HG03196 (cell line): Measurements from ENCODE around the gene ZFC3H1.

Source experiments
- ATAC-seq: cut with Tn5 transposase; IDR thresholded peaks from one replicate; pipeline ENCODE4 v1.9.1; 2021; ENCODE audit not compliant: unreplicated experiment

ZFC3H1 gene

DNA sequence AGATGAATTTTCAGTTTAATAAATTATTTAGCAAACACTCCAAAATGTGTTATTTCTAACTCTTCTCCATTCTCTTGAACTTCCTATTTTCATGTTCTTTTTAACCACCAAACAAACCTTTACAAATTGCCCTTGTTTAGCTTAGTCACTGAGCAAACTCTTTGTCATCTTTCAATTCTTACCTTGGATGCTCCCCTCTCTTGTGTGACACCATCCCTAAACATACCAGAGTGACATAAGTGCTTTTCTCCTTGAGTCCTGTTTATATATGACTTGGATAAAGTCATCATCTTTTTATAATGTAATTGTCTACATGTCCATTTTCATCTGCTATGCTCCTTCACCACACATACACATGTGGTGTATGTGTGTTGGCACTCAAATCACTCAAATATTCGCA is 18.8 kb upstream of the ZFC3H1 start:
- ATAC-seq: no peak

- ATAC-seq: no peak
Measured at GRCh38 chr12:71671816-71672215, 8.2 kb upstream of the ZFC3H1 start.

DNA sequence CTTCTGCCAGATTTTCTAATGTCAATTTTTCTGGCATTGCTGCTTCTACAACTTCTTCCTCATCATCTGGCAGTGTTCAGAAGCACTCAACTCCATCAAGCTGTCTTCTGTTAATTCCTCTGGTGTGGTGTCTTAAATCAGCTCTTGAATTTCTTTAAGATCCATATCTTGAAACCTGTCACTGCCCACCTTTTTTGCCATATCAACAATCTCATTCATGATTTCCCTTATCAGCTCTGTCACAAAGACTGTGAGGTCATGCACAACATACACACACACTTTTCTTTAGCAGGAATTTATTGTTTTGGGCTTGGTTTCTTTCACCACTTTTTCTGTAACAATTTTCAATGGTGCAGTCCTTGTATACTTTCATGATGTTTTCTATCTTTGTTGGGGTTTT is 7.7 kb upstream of the ZFC3H1 start:
- ATAC-seq: no peak

GRCh38 chr12:71666259-71666658 is 2.6 kb upstream of the ZFC3H1 start:
- no peak for ATAC-seq

GRCh38 chr12:71665090-71665463 is 1.4 kb upstream of the ZFC3H1 start:
- no peak for ATAC-seq

- ATAC-seq: peak; percentile 19
Measured at GRCh38 chr12:71664411-71665089, 902 bp upstream of the ZFC3H1 start.

- ATAC-seq: peak; percentile 16
Measured at GRCh38 chr12:71662849-71663560, 643 bp downstream of the ZFC3H1 start.

DNA sequence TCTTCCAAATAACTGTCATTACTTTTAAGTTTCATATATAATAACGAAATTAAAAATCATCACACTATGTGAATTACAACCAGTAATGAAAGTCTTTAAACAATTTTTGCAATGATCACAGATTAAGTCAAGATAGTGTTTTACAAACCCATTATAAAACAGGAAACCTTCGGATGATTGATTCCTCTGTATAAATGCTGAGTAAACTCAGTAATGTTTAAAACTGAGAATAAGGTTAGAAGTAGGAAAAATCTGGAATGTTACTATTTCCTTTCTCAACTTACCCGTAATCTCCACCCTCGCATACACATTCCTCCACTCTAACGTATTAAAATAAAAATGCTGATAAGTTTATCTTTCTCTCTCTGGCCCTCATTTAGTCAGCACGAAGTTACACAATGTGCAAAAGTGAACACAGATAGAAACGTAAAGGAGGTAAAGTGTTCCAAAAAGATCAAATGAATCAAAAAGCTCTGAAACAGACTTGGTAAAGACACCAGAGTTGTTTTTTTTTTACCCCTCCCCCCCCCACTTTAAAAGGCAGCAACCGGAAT is 1.6 kb downstream of the ZFC3H1 start:
- no peak for ATAC-seq

GRCh38 chr12:71656740-71657139 is 6.9 kb downstream of the ZFC3H1 start:
- ATAC-seq: no peak

DNA sequence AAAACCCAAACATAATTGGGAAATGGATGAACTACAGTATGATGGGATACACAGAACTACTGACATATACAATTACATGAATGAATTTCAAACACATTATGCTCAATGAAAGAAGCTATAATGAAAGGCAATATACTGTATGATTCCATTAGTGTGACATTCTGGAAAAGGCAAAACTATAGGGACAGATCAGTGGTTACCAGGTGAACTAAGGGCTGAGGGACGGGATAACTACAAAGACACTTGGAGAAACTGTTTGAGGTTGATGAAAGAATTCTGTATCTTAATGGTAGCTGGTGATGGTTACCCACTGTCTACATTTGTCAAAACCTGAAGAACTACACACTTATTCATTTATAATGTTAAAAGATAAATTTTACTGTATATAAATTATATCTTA is 7.7 kb downstream of the ZFC3H1 start:
- ATAC-seq: no peak

DNA sequence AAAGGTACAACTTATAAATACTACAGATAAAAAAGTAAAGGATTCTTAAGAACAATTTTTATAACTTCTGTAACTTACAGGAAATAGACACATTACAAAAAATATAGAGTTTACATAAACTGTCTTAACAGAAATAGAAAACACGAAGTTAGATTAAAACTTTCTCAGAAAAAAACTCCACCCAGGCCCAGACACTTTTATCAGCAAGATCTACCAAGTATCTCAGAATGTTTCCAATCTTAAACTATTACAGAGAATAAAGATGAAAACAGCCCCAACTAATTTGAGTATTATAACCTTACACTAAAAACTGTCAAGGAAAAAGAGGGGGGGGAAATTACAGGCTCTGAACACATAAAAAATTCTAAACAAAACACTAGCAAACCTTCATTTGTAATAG is 8.2 kb downstream of the ZFC3H1 start:
- ATAC-seq: no peak

- no peak for ATAC-seq
Measured at GRCh38 chr12:71654200-71654599, 9.4 kb downstream of the ZFC3H1 start.

GRCh38 chr12:71653137-71653536 is 10.5 kb downstream of the ZFC3H1 start:
- no peak for ATAC-seq

GRCh38 chr12:71652656-71653055 is 11.0 kb downstream of the ZFC3H1 start:
- ATAC-seq: no peak

- ATAC-seq: no peak
Measured at GRCh38 chr12:71649401-71649800, 14.2 kb downstream of the ZFC3H1 start.

GRCh38 chr12:71648537-71648936 is 15.1 kb downstream of the ZFC3H1 start:
- no peak for ATAC-seq

DNA sequence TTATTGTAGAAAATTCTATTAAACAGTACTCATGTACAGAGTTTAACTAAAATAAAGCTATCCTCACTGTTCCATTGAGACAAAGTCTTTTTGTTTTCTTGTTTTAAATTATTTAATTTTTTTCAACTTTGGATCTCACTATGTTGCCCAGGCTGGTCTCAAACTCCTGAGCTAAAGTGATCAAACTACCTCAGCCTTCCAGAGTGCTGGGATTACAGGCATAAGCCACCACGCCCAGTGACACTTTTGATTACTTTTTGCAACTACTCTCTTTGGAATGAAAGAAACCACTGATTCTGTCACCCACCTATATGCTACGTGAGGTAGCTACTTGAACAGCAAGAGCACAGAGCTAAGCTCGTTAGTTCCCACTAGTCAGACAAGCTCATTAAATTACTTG is 17.1 kb downstream of the ZFC3H1 start:
- ATAC-seq: no peak

DNA sequence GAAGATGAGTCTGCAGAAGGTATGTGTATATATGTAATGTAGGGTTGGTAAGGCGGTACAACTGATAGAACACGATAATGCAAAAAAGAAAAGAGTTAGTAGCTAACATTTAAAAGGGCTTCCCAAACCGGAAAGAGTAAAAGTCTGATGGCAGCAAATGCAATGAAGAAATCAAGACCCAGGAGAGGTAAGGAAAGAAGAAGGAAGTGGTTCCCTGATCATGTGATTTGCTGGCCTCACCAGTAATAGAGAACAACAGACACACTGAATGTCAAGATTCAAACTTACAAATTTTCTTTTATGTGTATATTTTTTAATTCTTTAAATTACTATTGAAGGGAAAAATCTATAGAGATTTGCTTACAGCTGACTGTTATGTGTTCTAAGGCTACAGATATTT is 18.4 kb downstream of the ZFC3H1 start:
- no peak for ATAC-seq

DNA sequence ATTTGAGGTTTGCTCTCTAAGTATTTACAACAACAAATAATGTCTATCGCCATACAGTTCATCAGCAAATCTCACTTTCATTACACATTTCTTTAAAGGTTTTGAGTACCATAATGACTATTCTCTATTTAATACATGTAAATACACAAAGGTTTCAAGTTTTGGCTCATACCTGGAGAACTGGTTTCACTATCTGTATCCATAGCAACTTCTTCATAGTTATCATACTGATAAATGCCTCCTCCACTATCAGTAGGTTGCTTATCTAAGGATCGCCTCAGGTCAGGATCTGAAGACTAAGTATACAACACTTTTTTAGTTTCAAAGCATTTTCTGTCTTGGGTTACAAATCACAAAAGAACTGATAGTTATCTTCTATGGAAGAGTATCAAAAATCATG is 21.4 kb downstream of the ZFC3H1 start:
- no peak for ATAC-seq

GRCh38 chr12:71641390-71641789 is 22.3 kb downstream of the ZFC3H1 start:
- ATAC-seq: no peak

DNA sequence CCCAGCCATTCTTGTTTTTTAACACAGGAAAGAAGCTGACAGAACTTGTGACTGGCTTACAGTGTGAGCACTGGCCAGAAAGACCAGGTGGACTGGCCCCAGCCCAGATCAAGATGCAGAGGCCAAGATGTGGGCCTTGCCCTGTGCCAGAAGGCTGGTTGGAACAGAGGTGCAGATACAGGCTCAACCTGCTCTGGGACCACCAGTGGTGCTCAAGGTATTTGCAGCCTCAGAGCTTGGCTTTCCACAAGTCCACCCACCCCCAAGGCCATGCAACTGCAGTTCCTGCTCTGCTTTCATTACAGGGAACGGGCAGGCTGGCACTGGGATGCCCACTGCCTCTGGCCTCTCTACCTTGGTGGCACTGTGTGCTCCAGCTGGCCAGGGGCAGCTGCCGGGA is 23.3 kb downstream of the ZFC3H1 start:
- ATAC-seq: no peak

DNA sequence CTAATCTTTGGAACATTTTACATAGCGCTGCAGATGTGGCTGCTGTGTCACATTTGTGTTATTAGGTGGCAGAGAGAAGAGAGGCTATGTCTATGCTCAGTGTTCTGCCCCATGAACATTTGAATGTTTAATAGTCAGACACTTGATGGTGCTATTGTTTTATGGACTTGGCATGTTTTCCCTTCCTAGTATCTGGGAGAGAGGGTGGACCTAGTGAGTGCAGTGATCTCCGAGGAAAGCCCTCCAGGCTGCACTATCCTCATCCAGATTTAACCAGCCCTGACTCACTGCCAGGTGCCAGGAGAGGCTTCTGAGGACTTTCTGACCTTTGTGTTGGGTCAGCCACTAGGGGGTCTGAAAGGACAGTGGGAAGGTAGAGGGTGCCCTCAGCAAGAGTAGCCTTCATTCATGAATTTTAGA is 24.3 kb downstream of the ZFC3H1 start:
- no peak for ATAC-seq

DNA sequence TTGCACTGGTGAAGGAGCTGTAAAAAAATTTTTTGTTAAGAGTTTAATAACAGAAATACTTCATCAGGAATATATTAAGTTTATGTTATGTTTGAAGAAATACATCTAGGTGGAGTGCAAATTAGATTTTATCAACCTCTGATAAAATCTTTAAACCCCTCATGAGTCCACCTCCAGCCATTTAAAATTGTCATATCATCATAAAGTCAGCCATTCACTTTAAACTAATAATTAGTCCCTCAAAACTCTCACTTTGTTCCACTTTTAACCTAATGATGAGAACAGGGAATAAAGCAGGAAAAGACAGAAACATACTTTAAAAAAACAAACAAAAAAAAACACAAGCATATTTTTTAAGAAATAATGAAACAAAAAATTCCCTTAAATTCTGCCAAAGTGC is 25.1 kb downstream of the ZFC3H1 start:
- ATAC-seq: no peak
